Large intestine (tissue), 3 donors: ENCODE measurements around the gene ZAP70. TPM values are rescaled to one million over a fixed set of nuclear protein-coding genes. Genes with fewer than 3 reads are reported as not detected.

Experiments used
- DNase-seq, 2 donors: peaks; one replicate each; pipeline versions ENCODE4 v3.0.0 to v3.0.0-alpha.2; 2013
- H3K27ac ChIP-seq: one replicate; pipeline ENCODE4 v1.5.1; 2013; ENCODE audit warnings: low read length
- H3K27me3 ChIP-seq: 2 replicates; pipeline ENCODE4 v1.6.1; 2013; ENCODE audit warnings: low read length; ENCODE audit not compliant: control insufficient read depth, insufficient read depth
- H3K36me3 ChIP-seq: 2 replicates; pipeline ENCODE4 v1.6.1; 2013; ENCODE audit warnings: low read length; ENCODE audit not compliant: control insufficient read depth, insufficient read depth
- H3K4me1 ChIP-seq: one replicate; pipeline ENCODE4 v1.6.1; 2013; ENCODE audit warnings: low read length; ENCODE audit not compliant: control insufficient read depth, insufficient read depth
- H3K4me3 ChIP-seq: one replicate; pipeline ENCODE4 v1.5.1; 2013; ENCODE audit warnings: low read length
- H3K9me3 ChIP-seq: one replicate; pipeline ENCODE4 v1.6.1; 2013; ENCODE audit warnings: mild to moderate bottlenecking, low read depth, low read length, moderate library complexity; ENCODE audit not compliant: control insufficient read depth
- WGBS: methylation state at CpG from one replicate; pipeline ENCODE4 v1.1.5; 2013; ENCODE audit warnings: low lambda C conversion rate; ENCODE audit not compliant: insufficient coverage; 5-methylcytosine and 5-hydroxymethylcytosine counted together
- polyA plus RNA-seq: library from polyadenylated mRNA; unstranded; fragments of 120-200 nt; gene quantifications from one replicate; pipeline ENCODE4 v1.2.1, GENCODE V29; 2013

ZAP70 gene
- polyA plus RNA-seq, 1 donor, result 5.1 TPM

DNA sequence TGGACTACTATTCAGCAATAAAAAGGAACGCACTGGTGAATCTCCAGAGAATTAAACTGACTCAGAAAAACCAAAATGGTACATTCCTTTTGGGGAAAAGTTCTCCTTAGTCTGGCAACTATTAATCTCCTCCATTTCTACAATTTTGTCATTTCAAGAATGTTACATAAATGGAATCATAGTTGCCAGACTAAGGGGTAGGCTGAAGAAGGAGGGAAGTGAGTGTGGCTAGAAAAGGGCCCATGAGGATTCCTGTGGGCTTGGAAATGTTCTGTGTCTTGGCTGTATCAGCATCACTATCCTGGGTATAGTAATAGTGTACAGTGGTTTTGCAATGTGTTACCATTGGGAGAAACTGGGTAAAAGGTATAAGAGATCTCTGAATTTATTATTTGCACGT is 72.4 kb downstream of the ZAP70 start:
- H3K36me3 ChIP-seq, result peaks cover 45% of the 10 kb centered on the region
- H3K4me1 ChIP-seq, result no peaks in the 10 kb centered on the region
- no peaks in the 10 kb centered on the region for H3K27me3 ChIP-seq
- DNase-seq, result no peak
- 100% methylated on average over 1 of the region's 2 CpGs for WGBS
- no peaks in the 10 kb centered on the region for H3K9me3 ChIP-seq
- H3K4me3 ChIP-seq, result no peak overlapping the region
- H3K27ac ChIP-seq, result no peak overlapping the region

DNA sequence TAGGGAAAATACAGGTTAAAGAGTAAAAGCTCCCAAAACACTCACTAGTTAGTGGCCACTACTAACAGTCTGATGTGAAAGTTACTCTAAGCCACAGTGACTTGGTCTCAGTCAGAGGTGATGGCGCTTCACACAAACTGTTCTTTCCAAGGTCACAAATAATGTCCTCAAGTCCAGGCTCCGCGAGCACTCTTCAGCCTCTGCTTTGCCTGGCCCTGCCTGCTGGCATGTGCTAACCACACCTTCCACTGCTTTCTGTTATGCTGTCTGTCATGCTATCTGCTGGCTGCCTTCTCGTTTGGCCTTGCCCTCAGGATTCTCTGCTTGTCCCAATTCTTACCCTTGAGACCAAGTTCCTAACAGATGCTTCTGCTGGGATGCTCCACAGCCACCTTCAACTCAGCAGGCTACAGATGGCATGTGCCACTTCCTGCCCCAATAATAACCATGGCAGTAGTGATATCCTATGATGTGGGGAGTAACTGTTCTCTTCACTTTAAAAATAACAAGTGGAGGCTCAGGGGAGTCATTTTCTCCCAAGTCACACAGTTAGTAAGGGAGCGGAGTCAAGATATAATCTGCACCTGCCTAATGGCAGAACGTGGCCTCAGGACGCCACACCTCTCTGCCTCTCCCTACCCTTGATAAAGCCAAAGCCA is 75.7 kb downstream of the ZAP70 start:
- Histone ChIP-seq H3K4me1 (no peaks in the 10 kb centered on the region), H3K27me3 (no peaks in the 10 kb centered on the region), H3K36me3 (peaks cover 74% of the 10 kb centered on the region), H3K4me3 (no peak overlapping the region), H3K9me3 (no peaks in the 10 kb centered on the region), H3K27ac (no peak overlapping the region)
- no CpG with 5 or more reads among the region's 7 CpGs for WGBS
- no peak for DNase-seq

Other genes starting within 250 kb of the ZAP70 start
- gene ANKRD36B, start 123.7 kb upstream of the ZAP70 start, polyA plus RNA-seq, result 22.0 TPM
- 214 TPM for gene COX5B, start 67.5 kb upstream of the ZAP70 start, polyA plus RNA-seq
- 51.3 TPM for gene ACTR1B, start 49.5 kb upstream of the ZAP70 start, polyA plus RNA-seq
- gene C2orf92, start 43.9 kb upstream of the ZAP70 start, polyA plus RNA-seq, result 14.7 TPM